ENCODE data around the gene USP49.
"Not testable (repeated sequence)": the region's sequence is repeated elsewhere in the genome, so short reads cannot be mapped to it uniquely, and the experiment has no call there.

Gene USP49

DNA sequence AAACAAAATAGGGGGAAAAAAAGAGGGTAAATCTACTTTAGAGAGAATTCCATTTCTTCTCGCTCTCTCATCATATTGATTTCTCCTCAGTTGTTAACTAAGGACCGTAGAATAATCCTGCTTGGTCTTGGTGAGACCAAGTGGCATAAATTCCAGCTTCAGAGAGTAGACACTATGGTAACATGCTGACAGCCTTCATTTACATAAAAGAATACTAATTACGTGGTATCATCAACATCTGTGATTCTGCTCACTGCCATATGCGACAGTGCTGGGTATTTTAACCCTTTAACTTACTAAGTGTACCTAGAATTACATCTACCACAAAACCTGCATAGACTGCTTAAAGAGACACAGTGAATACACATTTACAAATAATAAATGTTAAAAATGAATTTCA, 80.5 kb downstream of the USP49 start:
- no peak overlapping the region for H3K4me3 ChIP-seq (replicated peaks; ENCODE audit: low read depth, low read length)
- DNase-seq (ENCODE audit: low read depth): no peak
- TF ChIP-seq, protein P1, sequence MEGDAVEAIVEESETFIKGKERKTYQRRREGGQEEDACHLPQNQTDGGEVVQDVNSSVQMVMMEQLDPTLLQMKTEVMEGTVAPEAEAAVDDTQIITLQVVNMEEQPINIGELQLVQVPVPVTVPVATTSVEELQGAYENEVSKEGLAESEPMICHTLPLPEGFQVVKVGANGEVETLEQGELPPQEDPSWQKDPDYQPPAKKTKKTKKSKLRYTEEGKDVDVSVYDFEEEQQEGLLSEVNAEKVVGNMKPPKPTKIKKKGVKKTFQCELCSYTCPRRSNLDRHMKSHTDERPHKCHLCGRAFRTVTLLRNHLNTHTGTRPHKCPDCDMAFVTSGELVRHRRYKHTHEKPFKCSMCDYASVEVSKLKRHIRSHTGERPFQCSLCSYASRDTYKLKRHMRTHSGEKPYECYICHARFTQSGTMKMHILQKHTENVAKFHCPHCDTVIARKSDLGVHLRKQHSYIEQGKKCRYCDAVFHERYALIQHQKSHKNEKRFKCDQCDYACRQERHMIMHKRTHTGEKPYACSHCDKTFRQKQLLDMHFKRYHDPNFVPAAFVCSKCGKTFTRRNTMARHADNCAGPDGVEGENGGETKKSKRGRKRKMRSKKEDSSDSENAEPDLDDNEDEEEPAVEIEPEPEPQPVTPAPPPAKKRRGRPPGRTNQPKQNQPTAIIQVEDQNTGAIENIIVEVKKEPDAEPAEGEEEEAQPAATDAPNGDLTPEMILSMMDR (IDR thresholded peaks at IDR 0.05; ENCODE audit: low read length, missing control alignments): no peak

DNA sequence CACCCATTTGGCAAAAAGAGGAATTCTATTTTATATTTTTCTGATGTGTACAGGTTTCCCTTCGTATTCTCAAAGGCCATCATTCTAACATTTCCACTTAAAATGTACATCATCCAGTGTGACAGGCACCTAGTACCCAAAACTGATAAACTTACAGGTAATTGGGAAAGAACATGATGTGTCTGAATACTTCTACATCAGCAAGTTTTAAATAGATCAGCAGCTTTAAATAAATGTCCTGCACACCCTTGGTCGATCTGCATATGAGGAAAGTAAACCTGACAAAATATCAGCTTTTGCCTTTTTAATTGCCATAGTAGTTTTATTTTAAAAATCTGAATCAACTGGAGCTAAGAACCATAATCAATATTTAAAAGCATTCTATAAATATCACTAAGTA, 81.2 kb downstream of the USP49 start:
- TF ChIP-seq, protein P1 (IDR thresholded peaks at IDR 0.05; ENCODE audit: low read length, missing control alignments): no peak
- no peak overlapping the region for H3K4me3 ChIP-seq (replicated peaks; ENCODE audit: low read depth, low read length)
- DNase-seq (ENCODE audit: low read depth): no peak

DNA sequence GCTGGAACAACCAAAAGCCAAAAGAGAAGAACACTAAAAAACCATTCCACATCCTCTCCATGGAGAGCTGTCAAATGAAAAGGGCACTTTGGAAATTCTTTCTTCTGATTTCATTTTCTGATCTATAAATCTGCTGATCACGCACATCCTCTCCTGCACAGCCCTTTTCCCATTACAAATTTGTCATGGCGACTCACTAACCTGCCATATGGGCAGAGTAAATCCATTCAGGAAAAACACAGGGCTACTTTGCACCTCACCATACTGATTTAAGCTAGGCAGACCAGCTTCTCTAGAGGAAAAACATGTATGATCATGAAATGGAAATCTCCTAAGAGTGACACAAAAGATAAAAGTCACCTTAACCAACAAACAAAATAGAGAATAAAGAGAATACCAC, 81.7 kb downstream of the USP49 start:
- TF ChIP-seq, protein P1 (IDR thresholded peaks at IDR 0.05; ENCODE audit: low read length, missing control alignments): no peak
- DNase-seq (ENCODE audit: low read depth): no peak
- H3K4me3 ChIP-seq (replicated peaks; ENCODE audit: low read depth, low read length): no peak overlapping the region

DNA sequence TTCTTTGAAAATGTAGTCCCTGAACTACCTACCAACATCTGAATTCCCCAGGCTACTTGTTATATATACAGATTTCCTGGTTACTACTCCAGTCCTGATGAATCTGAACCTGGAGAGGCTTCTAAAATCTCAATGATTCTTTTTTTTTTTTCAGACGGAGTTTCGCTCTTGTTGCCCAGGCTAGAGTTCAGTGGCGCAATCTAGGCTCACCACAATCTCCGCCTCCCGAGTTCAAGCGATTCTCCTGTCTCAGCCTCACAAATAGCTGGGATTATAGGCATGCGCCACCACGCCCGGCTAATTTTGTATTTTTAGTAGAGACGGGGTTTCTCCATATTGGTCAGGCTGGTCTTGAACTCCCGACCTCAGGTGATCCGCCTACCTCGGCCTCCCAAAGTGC, 83.2 kb downstream of the USP49 start:
- H3K4me3 ChIP-seq (replicated peaks; ENCODE audit: low read depth, low read length); DNase-seq (ENCODE audit: low read depth): not testable (repeated sequence)

DNA sequence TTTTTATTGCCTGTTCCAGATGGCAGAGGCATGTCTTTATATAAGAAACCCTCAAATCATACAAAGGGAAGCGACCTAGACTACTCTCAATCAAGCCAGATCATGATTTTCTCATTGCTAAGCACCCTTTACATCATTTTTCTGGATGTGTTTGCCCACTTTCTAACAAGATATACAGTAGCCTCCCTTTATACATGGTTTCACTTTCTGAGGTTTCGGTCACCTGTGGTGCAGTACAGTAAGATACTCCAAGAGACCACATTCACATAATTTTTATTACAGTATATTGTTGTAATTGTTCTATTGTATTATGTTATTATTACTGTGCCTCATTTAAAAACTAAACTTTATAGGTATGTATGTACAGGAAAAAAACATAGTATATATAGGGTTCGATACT, 84.1 kb downstream of the USP49 start:
- H3K4me3 ChIP-seq (replicated peaks; ENCODE audit: low read depth, low read length): no peak overlapping the region
- TF ChIP-seq, protein P1 (IDR thresholded peaks at IDR 0.05; ENCODE audit: low read length, missing control alignments): no peak
- no peak for DNase-seq (ENCODE audit: low read depth)

DNA sequence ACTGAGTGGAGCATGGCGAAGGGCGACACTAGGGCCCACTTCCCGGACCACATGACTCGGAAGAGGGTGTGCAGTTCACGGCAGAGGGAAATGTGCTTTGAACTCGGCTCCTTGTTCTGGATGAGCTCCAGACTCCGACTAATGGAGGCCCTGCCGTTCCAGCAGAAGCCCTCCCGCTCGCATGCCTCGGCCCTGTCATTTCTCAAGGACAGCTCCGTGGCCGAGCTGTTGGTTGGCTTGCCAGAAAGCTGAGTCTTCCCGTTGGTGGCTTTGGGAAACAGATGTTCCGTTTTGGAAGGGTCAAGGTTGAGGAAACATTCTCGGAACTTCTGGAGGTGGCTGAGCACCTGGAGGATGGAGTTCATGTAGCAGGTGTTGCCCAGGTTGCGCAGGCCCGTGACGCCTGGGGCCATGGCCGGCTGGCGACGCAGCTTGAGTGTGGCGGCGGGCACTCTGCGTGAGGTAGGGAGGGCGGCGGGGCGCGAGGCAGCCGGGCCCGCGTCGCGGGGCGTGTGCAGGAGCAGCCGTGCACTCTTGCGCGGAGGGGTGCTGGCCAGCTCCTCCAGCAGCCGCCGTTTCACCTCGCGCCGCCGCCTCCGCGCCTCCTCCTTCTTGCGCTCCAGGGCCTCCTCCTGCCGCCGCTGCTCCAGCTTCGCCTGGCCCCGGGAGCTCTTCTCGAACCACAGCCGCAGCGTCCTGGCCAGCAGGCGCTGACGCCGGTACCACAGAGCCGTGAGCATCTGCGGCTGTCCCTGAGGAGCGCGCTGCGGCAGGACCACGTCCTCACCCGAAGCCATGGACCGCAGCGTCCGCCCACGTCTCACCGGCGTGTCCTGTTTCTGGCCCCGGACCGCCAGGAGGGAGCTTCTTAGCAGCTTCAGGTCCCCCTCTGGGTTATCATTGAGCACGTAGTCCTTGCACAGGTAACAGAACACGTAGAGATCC, 89.1 kb downstream of the USP49 start:
- DNase-seq (ENCODE audit: low read depth): no peak
- no peak overlapping the region for H3K4me3 ChIP-seq (replicated peaks; ENCODE audit: low read depth, low read length)
- TF ChIP-seq, protein P1 (IDR thresholded peaks at IDR 0.05; ENCODE audit: low read length, missing control alignments): no peak

DNA sequence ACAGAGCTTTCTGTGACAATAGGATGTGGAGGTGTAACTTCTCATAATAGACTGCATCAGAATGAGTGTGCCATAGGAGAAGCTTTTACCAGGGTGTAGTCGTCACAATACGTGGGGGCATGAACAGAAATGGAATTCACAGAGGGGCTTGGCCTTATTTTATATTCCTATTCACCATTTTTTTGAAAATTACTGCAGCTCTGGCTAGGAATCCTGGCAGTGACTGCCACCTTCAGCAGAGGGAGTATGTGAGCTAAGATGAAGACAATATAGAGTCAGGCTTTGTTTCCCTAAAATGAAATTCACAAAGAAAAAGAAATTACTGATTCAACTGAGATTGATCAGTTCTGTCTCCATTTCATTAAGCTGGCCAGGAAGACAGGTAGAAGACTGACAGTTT, 93.8 kb downstream of the USP49 start:
- DNase-seq (ENCODE audit: low read depth): peak; percentile 60
- no peak overlapping the region for H3K4me3 ChIP-seq (replicated peaks; ENCODE audit: low read depth, low read length)
- TF ChIP-seq, protein P1 (IDR thresholded peaks at IDR 0.05; ENCODE audit: low read length, missing control alignments): peak; percentile 85
